SK-N-SH (cell line): ENCODE measurements around the gene NOX3. TPM values are rescaled to one million over a fixed set of nuclear protein-coding genes. Genes with fewer than 3 reads are reported as not detected.
A peak's percentile ranks its signal among the peaks of the same experiment; 100 is the strongest.

Source experiments
- CTCF ChIA-PET: fragments of 300-600, 350-600 bp; formaldehyde crosslinking; extraction: SDS; loops from one replicate; lab custom pipeline; 2021; lab: Yijun Ruan, JAX
- POLR2A ChIA-PET: fragments of 350-600 bp; sonication (Branson Sonifier 250); formaldehyde crosslinking; extraction: SDS; loops from one replicate; lab custom pipeline; 2020; ENCODE audit warnings: antibody characterized with exemption, inconsistent platforms; lab: Yijun Ruan, JAX
- DNase-seq: peaks from one replicate; pipeline ENCODE4 v3.0.0; 2012
- H2AFZ ChIP-seq: fragments of 200-600 bp; sonication (generic); 2 replicates; pipeline ENCODE4 v1.8.1; 2016; ENCODE audit warnings: antibody characterized with exemption, mild to moderate bottlenecking, low read depth
- H3F3A ChIP-seq: fragments of 200-600 bp; sonication (generic); replicated peaks from 2 replicates; pipeline ENCODE3; 2016; ENCODE audit warnings: antibody characterized with exemption, mild to moderate bottlenecking; ENCODE audit not compliant: insufficient read depth
- H3K27ac ChIP-seq, 2 experiments: fragments of 200-500 bp in 1 of 2; fragments of 200-600 bp in 1 of 2; sonication (Bioruptor generic) in 1 of 2; sonication (generic), shearing (Covaris generic) in 1 of 2; 2 replicates each; pipeline versions ENCODE4 v1.5.1 to v1.6.1; 2014 to 2016; ENCODE audit warnings: low read depth in 2 of 2, inconsistent platforms in 1 of 2, low read length in 1 of 2, mild to moderate bottlenecking in 1 of 2, mixed read lengths in 1 of 2
- H3K27me3 ChIP-seq: fragments of 200-600 bp; sonication (generic), shearing (Covaris generic); 2 replicates; pipeline ENCODE4 v1.6.1; 2016; ENCODE audit warnings: mixed run types; ENCODE audit not compliant: insufficient read depth
- H3K36me3 ChIP-seq, 2 experiments: fragments of 200-500 bp in 1 of 2; fragments of 200-600 bp in 1 of 2; sonication (Bioruptor generic) in 1 of 2; sonication (generic) in 1 of 2; replicated peaks in 1 of 2; 2 replicates each; pipeline versions ENCODE3 to v1.5.1; 2014 to 2016; ENCODE audit warnings: low read length in 1 of 2, mild to moderate bottlenecking in 1 of 2; ENCODE audit not compliant: insufficient read depth in 2 of 2, control insufficient read depth in 1 of 2
- H3K4me1 ChIP-seq, 2 experiments: fragments of 200-500 bp in 1 of 2; fragments of 200-600 bp in 1 of 2; sonication (Bioruptor generic) in 1 of 2; sonication (generic), shearing (Covaris generic) in 1 of 2; 2 replicates each; pipeline versions ENCODE4 v1.5.1 to v1.6.1; 2014 to 2016; ENCODE audit warnings: low read depth in 1 of 2, low read length in 1 of 2, mixed run types in 1 of 2; ENCODE audit not compliant: insufficient read depth in 2 of 2, control insufficient read depth in 1 of 2
- H3K4me2 ChIP-seq: fragments of 200-600 bp; sonication (generic), shearing (Covaris generic); 2 replicates; pipeline ENCODE4 v1.6.1; 2017; ENCODE audit warnings: mixed run types
- H3K4me3 ChIP-seq, 2 experiments: fragments of 200-500 bp in 1 of 2; fragments of 200-600 bp in 1 of 2; sonication (Bioruptor generic) in 1 of 2; sonication (generic), shearing (Covaris generic) in 1 of 2; 2 replicates each; pipeline versions ENCODE4 v1.5.1 to v1.8.1; 2014 to 2016; ENCODE audit warnings: low read depth in 2 of 2, inconsistent platforms in 1 of 2, low read length in 1 of 2, mild to moderate bottlenecking in 1 of 2, mixed read lengths in 1 of 2, moderate library complexity in 1 of 2
- H3K79me2 ChIP-seq: fragments of 200-600 bp; sonication (generic); 2 replicates; pipeline ENCODE4 v1.8.1; 2017; ENCODE audit warnings: mild to moderate bottlenecking; ENCODE audit not compliant: insufficient read depth
- H3K9ac ChIP-seq: fragments of 200-600 bp; sonication (generic); 2 replicates; pipeline ENCODE4 v1.6.1; 2017; ENCODE audit warnings: mixed run types
- H3K9me2 ChIP-seq: fragments of 200-600 bp; sonication (generic); 2 replicates; pipeline ENCODE4 v1.6.1; 2017; ENCODE audit warnings: mixed run types
- H3K9me3 ChIP-seq: fragments of 200-600 bp; sonication (generic); 2 replicates; pipeline ENCODE4 v1.6.1; 2017; ENCODE audit warnings: mixed run types, mild to moderate bottlenecking, moderate library complexity
- H4K20me1 ChIP-seq: fragments of 200-600 bp; sonication (generic); 2 replicates; pipeline ENCODE4 v1.6.1; 2017; ENCODE audit warnings: mild to moderate bottlenecking, mixed run types; ENCODE audit not compliant: insufficient read depth
- CTCF ChIP-seq: fragments of 200-600 bp; sonication (generic); IDR thresholded peaks from 2 replicates; pipeline ENCODE4 v1.6.1; 2017; ENCODE audit warnings: antibody characterized with exemption, mild to moderate bottlenecking, moderate library complexity
- EP300 ChIP-seq, 2 experiments: IDR thresholded peaks; 2 replicates each; pipeline versions ENCODE4 v1.4.0 to v1.6.1; 2012; ENCODE audit warnings: borderline replicate concordance in 1 of 2, low read depth in 1 of 2, low read length in 1 of 2
- EZH2phosphoT487 ChIP-seq: fragments of 200-600 bp; sonication (generic); IDR thresholded peaks from 2 replicates; pipeline ENCODE4 v1.6.1; 2017; ENCODE audit warnings: low read depth, mixed run types, mild to moderate bottlenecking, antibody characterized with exemption, moderate library complexity, borderline replicate concordance
- FOXJ3 ChIP-seq: sonication (generic); formaldehyde crosslinking; IDR thresholded peaks from 2 replicates; pipeline ENCODE4 v1.5.1; 2020; ENCODE audit warnings: mild to moderate bottlenecking, missing genetic modification reagents
- FOXM1 ChIP-seq: IDR thresholded peaks from 2 replicates; pipeline ENCODE4 v1.4.0; 2012; ENCODE audit warnings: low read depth, mild to moderate bottlenecking
- JUND ChIP-seq: IDR thresholded peaks from 2 replicates; pipeline ENCODE4 v1.4.0; 2012
- MXI1 ChIP-seq: IDR thresholded peaks from 2 replicates; pipeline ENCODE4 v1.6.1; 2012; ENCODE audit warnings: mild to moderate bottlenecking, low read depth, low read length, improper control_type of control experiment
- NFIC ChIP-seq: IDR thresholded peaks from 2 replicates; pipeline ENCODE4 v1.4.0; 2012; ENCODE audit warnings: borderline replicate concordance
- PBX3 ChIP-seq: IDR thresholded peaks from 2 replicates; pipeline ENCODE4; 2012
- POLR2AphosphoS5 ChIP-seq: IDR thresholded peaks from 2 replicates; pipeline ENCODE4 v1.6.1; 2012; ENCODE audit warnings: low read depth, low read length
- RAD21 ChIP-seq: IDR thresholded peaks from 2 replicates; pipeline ENCODE4 v1.6.1; 2012; ENCODE audit warnings: mild to moderate bottlenecking, low read length
- RCOR1 ChIP-seq: fragments of 150-350 bp; IDR thresholded peaks from 2 replicates; pipeline ENCODE4 v1.6.1; 2017; ENCODE audit warnings: antibody characterized with exemption, low read length
- RXRA ChIP-seq: IDR thresholded peaks from 2 replicates; pipeline ENCODE4 v1.4.0; 2012; ENCODE audit warnings: low read depth, mild to moderate bottlenecking, borderline replicate concordance
- SMC3 ChIP-seq: IDR thresholded peaks from 2 replicates; pipeline ENCODE4 v1.6.1; 2012; ENCODE audit warnings: low read depth, low read length, improper control_type of control experiment
- TCF12 ChIP-seq: IDR thresholded peaks from 2 replicates; pipeline ENCODE4 v1.4.0; 2012
- USF1 ChIP-seq: IDR thresholded peaks from 2 replicates; pipeline ENCODE4 v1.4.0; 2012; ENCODE audit warnings: low read depth, borderline replicate concordance
- USF2 ChIP-seq: fragments of 150-350 bp; IDR thresholded peaks from 2 replicates; pipeline ENCODE4 v1.6.1; 2017; ENCODE audit warnings: antibody characterized with exemption, low read length, low read depth, borderline replicate concordance
- YY1 ChIP-seq: IDR thresholded peaks from 2 replicates; pipeline ENCODE4 v1.4.0; 2012; ENCODE audit warnings: low read depth, mild to moderate bottlenecking
- WGBS: methylation state at CpG from one replicate; pipeline ENCODE4 v1.1.6; 2017; ENCODE audit warnings: low lambda C conversion rate; 5-methylcytosine and 5-hydroxymethylcytosine counted together
- polyA plus RNA-seq, 3 experiments: library from polyadenylated mRNA; depleted of rRNA; stranded (reverse); fragments of >200 nt; gene quantifications; 2 replicates each; pipeline ENCODE4 v1.2.3, GENCODE V29; 2012

The NOX3 gene
- polyA plus RNA-seq, 1 of the 3 experiments (the other 2 are of a cell fraction): 0.02 TPM

GRCh38 chr6:155498370-155498769, 42.7 kb upstream of the NOX3 start:
- Histone ChIP-seq H3K4me3 (no peak overlapping the region), H3K9me3 (peaks cover 4% of the 10 kb centered on the region; the same call in 1 of the 2 replicates), H3F3A (peaks cover 18% of the 10 kb centered on the region), H3K79me2 (no peaks in the 10 kb centered on the region), H4K20me1 (no peaks in the 10 kb centered on the region), H3K9me2 (no peaks in the 10 kb centered on the region), H3K27me3 (no peaks in the 10 kb centered on the region), H2AFZ (0 out of 2 replicates have a peak overlapping the region, but pooled peaks have one; percentile 6), H3K4me1 (peaks cover 2 to 16% of the 10 kb centered on the region in 2 experiments; a peak in 3 of 4 replicates), H3K4me2 (no peak overlapping the region), H3K9ac (no peak overlapping the region), H3K27ac (no peak overlapping the region), H3K36me3 (no peaks in the 10 kb centered on the region)
- ChIA-PET POLR2A (no interaction called here), CTCF (interaction anchor here (0.6 to 1.7 kb wide), 6 partner anchors 9 to 322 kb away, joined by 3 to 5 read pairs (median 3); no protein-coding TSS in a partner anchor)
- peak; percentile 10; the same call in 1 of the 2 replicates for TF ChIP-seq CTCF
- TF ChIP-seq PBX3: no peak
- TF ChIP-seq RAD21: peak; percentile 36; the same call in 1 of the 2 replicates
- no peak for DNase-seq
- 100% methylated on average over 2 of the region's 2 CpGs for WGBS

GRCh38 chr6:155497273-155497672, 41.6 kb upstream of the NOX3 start:
- Histone ChIP-seq H3K9me2 (no peaks in the 10 kb centered on the region), H3K27me3 (no peaks in the 10 kb centered on the region), H3K36me3 (no peaks in the 10 kb centered on the region), H3F3A (peaks cover 29% of the 10 kb centered on the region), H3K4me2 (no peak overlapping the region), H3K4me3 (no peak overlapping the region), H4K20me1 (no peaks in the 10 kb centered on the region), H3K4me1 (peaks cover 2 to 25% of the 10 kb centered on the region in 2 experiments; a peak in 3 of 4 replicates), H3K9me3 (no peaks in the 10 kb centered on the region; the same call in 1 of the 2 replicates), H3K79me2 (no peaks in the 10 kb centered on the region), H3K27ac (no peak overlapping the region), H3K9ac (no peak overlapping the region), H2AFZ (no peak overlapping the region)
- DNase-seq: no peak
- WGBS: 92% methylated on average over 3 of the region's 3 CpGs
- POLR2A ChIA-PET: no interaction called here
- CTCF ChIA-PET: interaction anchor here (0.9 to 1.7 kb wide), 4 partner anchors 8 to 169 kb away, joined by 3 to 5 read pairs (median 3); no protein-coding TSS in a partner anchor
- TF ChIP-seq FOXM1: no peak
- TF ChIP-seq CTCF: no peak
- TF ChIP-seq EP300 (IDR thresholded peaks at IDR 0.05; ENCODE audit: borderline replicate concordance in 1 of 2, low read depth in 1 of 2, low read length in 1 of 2): no peak
- TF ChIP-seq TCF12: no peak
- no peak for TF ChIP-seq RCOR1
- TF ChIP-seq NFIC: no peak
- TF ChIP-seq FOXJ3 (CRISPR knock-in tag): no peak
- no peak for TF ChIP-seq RAD21
- no peak for TF ChIP-seq USF1
- TF ChIP-seq RXRA: no peak
- TF ChIP-seq YY1: no peak
- no peak for TF ChIP-seq POLR2AphosphoS5
- TF ChIP-seq SMC3: no peak
- TF ChIP-seq JUND: no peak
- TF ChIP-seq PBX3: no peak
- TF ChIP-seq MXI1: no peak
- no peak for TF ChIP-seq USF2
- TF ChIP-seq EZH2phosphoT487: no peak
